ENCODE results near the gene PROK1.

Gene PROK1

GRCh38 chr1:110490791-110491451, 40.0 kb downstream of the PROK1 start:
- no peak for DNase-seq

GRCh38 chr1:110492573-110492972, 41.6 kb downstream of the PROK1 start:
- no peak for DNase-seq

GRCh38 chr1:110493059-110493699, 42.2 kb downstream of the PROK1 start:
- no peak for DNase-seq

- DNase-seq: no peak
These were observed 43.1 kb downstream of the PROK1 start for GRCh38 chr1:110494036-110494435.

GRCh38 chr1:110494522-110495406, 43.8 kb downstream of the PROK1 start:
- no peak for DNase-seq

- DNase-seq: peak; percentile 85
These were observed 45.1 kb downstream of the PROK1 start for GRCh38 chr1:110495926-110496600.

- no peak for DNase-seq
These were observed 47.3 kb downstream of the PROK1 start for GRCh38 chr1:110498270-110498669.

- no peak for DNase-seq
These were observed 50.7 kb downstream of the PROK1 start for GRCh38 chr1:110501488-110502132.

- DNase-seq: no peak
These were observed 51.6 kb downstream of the PROK1 start for GRCh38 chr1:110502402-110503151.

- DNase-seq: no peak
These were observed 52.5 kb downstream of the PROK1 start for GRCh38 chr1:110503471-110503870.

GRCh38 chr1:110504226-110504625, 53.3 kb downstream of the PROK1 start:
- no peak for DNase-seq

GRCh38 chr1:110505596-110505995, 54.6 kb downstream of the PROK1 start:
- no peak for DNase-seq

GRCh38 chr1:110506541-110506940, 55.6 kb downstream of the PROK1 start:
- no peak for DNase-seq
